Activated T-cell treated with anti-CD3 and anti-CD28 coated beads, Interleukin-2, amount 50 U/mL, for 4 hours (primary cell): ENCODE data around the gene CHORDC1. TPM values are rescaled to one million over a fixed set of nuclear protein-coding genes. Genes with fewer than 3 reads are reported as not detected.
"Not testable (repeated sequence)": the region's sequence is repeated elsewhere in the genome, so short reads cannot be mapped to it uniquely, and the experiment has no call there.

ENCODE experiments used
- ATAC-seq, 2 donors: fragments of 200-7000 bp; cut with Tn5 transposase; one replicate each; pipeline ENCODE4 v1.10.0; 2021
- DNase-seq: peaks from one replicate; pipeline ENCODE4 v3.0.0-alpha.2; 2020
- H3K27me3 Mint-ChIP-seq: one replicate; pipeline ENCODE4 v1.8.0; 2021; ENCODE audit warnings: low read depth, mixed read lengths
- H3K36me3 Mint-ChIP-seq: one replicate; pipeline ENCODE4 v1.8.0; 2022; ENCODE audit warnings: mixed read lengths; ENCODE audit not compliant: insufficient read depth
- H3K4me1 Mint-ChIP-seq: one replicate; pipeline ENCODE4 v1.8.0; 2021; ENCODE audit warnings: low read depth, mixed read lengths
- H3K4me3 Mint-ChIP-seq: one replicate; pipeline ENCODE4 v1.8.0; 2021; ENCODE audit warnings: mild to moderate bottlenecking, moderate library complexity, mixed read lengths
- H3K9me3 Mint-ChIP-seq: one replicate; pipeline ENCODE4 v1.8.0; 2021; ENCODE audit warnings: mixed read lengths
- total RNA-seq, 3 donors: library from RNA; stranded (reverse); gene quantifications; one replicate each; pipeline ENCODE4 v1.2.1, GENCODE V29; 2021

The CHORDC1 gene
- 100 to 1,000 TPM; 134 to 167 (median 149) TPM for total RNA-seq

DNA sequence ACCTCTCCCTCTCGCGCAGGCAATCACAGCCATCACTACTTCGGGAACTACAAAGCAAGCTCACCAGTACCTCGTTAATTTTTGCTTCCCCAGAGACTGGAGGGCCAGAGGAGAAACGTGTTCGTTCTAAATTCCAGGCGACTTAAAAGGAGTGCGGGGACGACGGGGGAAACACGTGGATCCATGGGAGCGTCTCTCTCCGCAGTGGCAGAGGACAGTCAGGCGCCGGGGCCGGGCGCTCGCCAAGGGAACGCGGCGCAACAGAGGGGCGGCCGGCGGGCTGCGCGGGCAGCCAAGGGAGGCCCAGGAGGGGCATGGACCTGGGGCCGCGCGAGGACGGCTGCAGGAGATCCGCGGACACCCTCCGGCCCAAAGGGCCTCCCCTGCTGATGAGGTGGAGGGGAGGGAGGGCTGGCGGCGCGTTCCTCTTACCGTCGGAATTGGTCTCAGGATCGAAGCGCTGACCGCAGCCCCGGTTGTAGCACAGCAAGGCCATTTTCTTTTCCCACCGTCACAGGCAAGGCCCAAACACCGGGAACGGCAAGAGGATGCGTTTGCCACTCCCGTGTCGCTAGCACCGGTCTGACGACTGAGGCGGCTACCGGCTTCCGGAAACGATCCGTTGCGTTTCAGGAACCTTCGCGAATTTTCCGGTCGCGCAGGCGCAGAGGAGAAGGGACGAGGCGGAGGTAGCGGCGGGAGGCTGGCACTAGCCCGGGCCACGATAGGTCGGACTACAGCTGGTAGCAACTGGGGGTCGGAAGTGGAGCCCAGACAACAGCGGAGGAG is at the start of gene CHORDC1:
Gene CHORDC1, minus strand, starts transcription at position 591 of the 789 bp plus-strand sequence. Its CDS starts 95 bp downstream, at position 496.
- H3K9me3 Mint-ChIP-seq: peaks cover 6% of the 10 kb centered on the region
- ATAC-seq: peak; percentile 91 to 93
- peak; percentile 86 for DNase-seq
- H3K4me1 Mint-ChIP-seq: peaks cover 51% of the 10 kb centered on the region
- peak within 1 kb of the TSS; percentile 93 for H3K4me3 Mint-ChIP-seq
- H3K27me3 Mint-ChIP-seq: no peaks in the 10 kb centered on the region
- peaks cover 28% of the 10 kb centered on the region for H3K36me3 Mint-ChIP-seq

DNA sequence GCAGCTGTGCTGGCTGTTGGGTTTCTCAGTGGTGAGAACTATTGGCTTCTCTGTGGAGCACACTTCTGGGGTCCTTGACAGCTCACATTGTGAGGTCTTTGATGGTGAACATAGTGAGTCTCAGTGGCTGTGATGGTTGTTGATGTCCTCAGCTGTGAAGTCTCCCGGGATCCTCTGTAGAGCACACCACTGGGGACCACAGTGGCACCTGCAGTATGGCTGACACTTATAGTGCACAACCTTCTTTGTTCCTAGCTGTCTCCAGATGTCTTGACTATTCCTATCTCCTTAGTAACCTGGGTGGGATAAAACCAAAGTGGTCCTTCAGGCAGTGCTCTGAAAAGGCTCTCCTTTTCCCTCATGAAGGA is 34.3 kb upstream of the CHORDC1 start:
- DNase-seq (no peak), ATAC-seq (no peak)
- H3K27me3 Mint-ChIP-seq: peaks cover 2% of the 10 kb centered on the region
- no peaks in the 10 kb centered on the region for H3K4me1 Mint-ChIP-seq
- no peaks in the 10 kb centered on the region for H3K36me3 Mint-ChIP-seq
- H3K4me3 Mint-ChIP-seq: no peak overlapping the region
- no peaks in the 10 kb centered on the region for H3K9me3 Mint-ChIP-seq

GRCh38 chr11:90256404-90257157 is 33.7 kb upstream of the CHORDC1 start:
- peaks cover 3% of the 10 kb centered on the region for H3K4me1 Mint-ChIP-seq
- no peak overlapping the region for H3K4me3 Mint-ChIP-seq
- H3K9me3 Mint-ChIP-seq: no peaks in the 10 kb centered on the region
- no peak for ATAC-seq
- H3K36me3 Mint-ChIP-seq: no peaks in the 10 kb centered on the region
- no peak for DNase-seq
- H3K27me3 Mint-ChIP-seq: peaks cover 2% of the 10 kb centered on the region

DNA sequence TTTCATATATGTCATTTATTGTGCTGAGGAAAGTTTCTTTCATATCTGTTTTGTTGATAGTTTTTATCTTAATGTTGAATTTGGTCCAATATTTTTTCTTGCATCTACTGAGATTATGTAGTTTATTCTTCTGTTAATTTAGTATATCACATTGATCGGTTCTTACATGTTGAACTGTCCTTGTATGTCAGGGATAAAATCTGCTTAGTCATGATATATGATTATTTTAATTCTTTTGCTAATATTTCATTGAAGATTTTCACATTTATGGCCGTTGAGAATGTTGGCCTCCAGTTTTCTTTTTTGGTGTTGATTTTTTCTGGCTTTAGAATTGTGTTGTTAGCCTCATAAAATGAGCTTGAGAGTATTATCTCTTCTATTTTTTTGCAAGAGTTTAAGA is 31.2 kb upstream of the CHORDC1 start:
- no peaks in the 10 kb centered on the region for H3K9me3 Mint-ChIP-seq
- peaks cover 2% of the 10 kb centered on the region for H3K27me3 Mint-ChIP-seq
- H3K36me3 Mint-ChIP-seq: no peaks in the 10 kb centered on the region
- DNase-seq: no peak
- ATAC-seq: no peak
- H3K4me1 Mint-ChIP-seq: peaks cover 8% of the 10 kb centered on the region
- no peak overlapping the region for H3K4me3 Mint-ChIP-seq

- no peak for DNase-seq
- H3K4me3 Mint-ChIP-seq: no peak overlapping the region
- no peaks in the 10 kb centered on the region for H3K9me3 Mint-ChIP-seq
- H3K27me3 Mint-ChIP-seq: peaks cover 2% of the 10 kb centered on the region
- peaks cover 8% of the 10 kb centered on the region for H3K4me1 Mint-ChIP-seq
- no peak for ATAC-seq
- no peaks in the 10 kb centered on the region for H3K36me3 Mint-ChIP-seq
Measured at GRCh38 chr11:90252053-90252452, 29.2 kb upstream of the CHORDC1 start.

DNA sequence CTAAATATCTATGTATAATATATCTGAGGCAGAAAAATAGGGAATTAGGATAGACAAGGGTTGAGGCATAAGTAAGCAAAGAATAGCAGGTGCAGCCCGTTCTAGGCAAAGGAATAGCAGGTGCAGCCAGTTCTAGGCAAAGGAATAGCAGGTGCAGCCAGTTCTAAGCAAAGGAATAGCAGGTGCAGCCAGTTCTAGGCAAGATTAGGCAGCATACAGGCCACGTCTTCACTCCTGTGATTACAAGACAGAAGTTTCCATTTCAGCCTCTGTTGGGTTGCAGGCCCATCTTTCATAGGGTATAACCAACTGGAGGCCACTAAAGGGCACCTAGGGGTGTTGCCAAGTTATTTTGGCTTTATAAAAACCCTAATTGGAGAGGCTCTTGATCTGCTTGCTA is 28.8 kb upstream of the CHORDC1 start:
- no peak for ATAC-seq
- H3K27me3 Mint-ChIP-seq: peaks cover 2% of the 10 kb centered on the region
- H3K36me3 Mint-ChIP-seq: no peaks in the 10 kb centered on the region
- no peak for DNase-seq
- H3K4me1 Mint-ChIP-seq: peaks cover 8% of the 10 kb centered on the region
- peak overlapping the region; percentile 67 for H3K4me3 Mint-ChIP-seq
- no peaks in the 10 kb centered on the region for H3K9me3 Mint-ChIP-seq

- H3K27me3 Mint-ChIP-seq: peaks cover 5% of the 10 kb centered on the region
- no peak for DNase-seq
- H3K36me3 Mint-ChIP-seq: no peaks in the 10 kb centered on the region
- peaks cover 11% of the 10 kb centered on the region for H3K4me1 Mint-ChIP-seq
- H3K9me3 Mint-ChIP-seq: no peaks in the 10 kb centered on the region
- peak overlapping the region; percentile 67 for H3K4me3 Mint-ChIP-seq
- peak in 1 of 2 donors; percentile 41 for ATAC-seq
Measured at GRCh38 chr11:90250970-90251369, 28.1 kb upstream of the CHORDC1 start.

GRCh38 chr11:90246468-90246867 is 23.6 kb upstream of the CHORDC1 start:
- ATAC-seq (no peak), DNase-seq (no peak)
- H3K9me3 Mint-ChIP-seq: no peaks in the 10 kb centered on the region
- H3K4me3 Mint-ChIP-seq: no peak overlapping the region
- no peaks in the 10 kb centered on the region for H3K36me3 Mint-ChIP-seq
- peaks cover 10% of the 10 kb centered on the region for H3K27me3 Mint-ChIP-seq
- H3K4me1 Mint-ChIP-seq: peaks cover 9% of the 10 kb centered on the region

DNA sequence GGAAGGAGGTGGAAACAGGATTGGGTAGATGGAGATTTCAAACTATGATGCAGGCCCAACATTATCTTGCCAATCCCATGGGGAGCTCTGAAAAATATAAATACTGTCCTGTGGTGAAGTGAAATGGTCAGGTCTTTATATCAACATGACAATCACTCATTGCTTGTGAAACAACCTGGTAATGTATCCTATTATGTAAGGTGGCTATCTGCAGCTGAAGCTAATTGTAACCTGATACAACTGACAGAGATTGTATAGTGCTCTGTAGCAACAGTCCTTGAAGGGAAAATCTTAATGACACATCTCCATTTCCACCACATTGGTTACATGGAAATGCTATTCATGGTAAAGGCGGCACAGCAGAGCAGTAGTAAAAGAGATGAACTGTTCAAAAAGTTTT is 20.7 kb upstream of the CHORDC1 start:
- ATAC-seq: no peak
- H3K4me1 Mint-ChIP-seq: peaks cover 14% of the 10 kb centered on the region
- no peaks in the 10 kb centered on the region for H3K36me3 Mint-ChIP-seq
- no peak overlapping the region for H3K4me3 Mint-ChIP-seq
- H3K9me3 Mint-ChIP-seq: no peaks in the 10 kb centered on the region
- no peak for DNase-seq
- peaks cover 10% of the 10 kb centered on the region for H3K27me3 Mint-ChIP-seq

- no peak for ATAC-seq
Measured at GRCh38 chr11:90242894-90243416, 20.1 kb upstream of the CHORDC1 start.

GRCh38 chr11:90241414-90241813 is 18.6 kb upstream of the CHORDC1 start:
- Mint-ChIP-seq H3K27me3 (peaks cover 10% of the 10 kb centered on the region), H3K36me3 (no peaks in the 10 kb centered on the region), H3K4me3 (no peak overlapping the region), H3K9me3 (no peaks in the 10 kb centered on the region), H3K4me1 (peaks cover 14% of the 10 kb centered on the region)
- ATAC-seq (no peak), DNase-seq (no peak)

More at GRCh38 chr11:90242894-90243416, 20.1 kb upstream of the CHORDC1 start:
- H3K36me3 Mint-ChIP-seq: no peaks in the 10 kb centered on the region
- DNase-seq: no peak
- peaks cover 10% of the 10 kb centered on the region for H3K27me3 Mint-ChIP-seq
- H3K4me1 Mint-ChIP-seq: peaks cover 14% of the 10 kb centered on the region
- no peaks in the 10 kb centered on the region for H3K9me3 Mint-ChIP-seq
- no peak overlapping the region for H3K4me3 Mint-ChIP-seq

GRCh38 chr11:90239967-90240636 is 17.3 kb upstream of the CHORDC1 start:
- DNase-seq (peak; percentile 58), ATAC-seq (peak in 1 of 2 donors; percentile 38)
- H3K9me3 Mint-ChIP-seq, H3K27me3 Mint-ChIP-seq, H3K36me3 Mint-ChIP-seq: not testable (repeated sequence)
- peaks cover 10% of the 10 kb centered on the region for H3K4me1 Mint-ChIP-seq
- peak overlapping the region; percentile 17 for H3K4me3 Mint-ChIP-seq

GRCh38 chr11:90237004-90237403 is 14.2 kb upstream of the CHORDC1 start:
- H3K27me3 Mint-ChIP-seq: no peaks in the 10 kb centered on the region
- H3K4me3 Mint-ChIP-seq: no peak overlapping the region
- DNase-seq (no peak), ATAC-seq (no peak)
- no peaks in the 10 kb centered on the region for H3K36me3 Mint-ChIP-seq
- no peaks in the 10 kb centered on the region for H3K9me3 Mint-ChIP-seq
- peaks cover 10% of the 10 kb centered on the region for H3K4me1 Mint-ChIP-seq

- H3K36me3 Mint-ChIP-seq: no peaks in the 10 kb centered on the region
- H3K4me1 Mint-ChIP-seq: peaks cover 6% of the 10 kb centered on the region
- H3K27me3 Mint-ChIP-seq: no peaks in the 10 kb centered on the region
- ATAC-seq (no peak), DNase-seq (no peak)
- no peaks in the 10 kb centered on the region for H3K9me3 Mint-ChIP-seq
- H3K4me3 Mint-ChIP-seq: no peak overlapping the region
Measured at GRCh38 chr11:90235526-90235925, 12.7 kb upstream of the CHORDC1 start.
